Activated CD4-positive, alpha-beta T cell treated with anti-CD3 and anti-CD28 coated beads for 4 hours (primary cell): Measurements from ENCODE around the gene RIC3.

Experiments
- DNase-seq, 2 donors: peaks; one replicate each; pipeline ENCODE4 v3.0.0-alpha.2; 2020

RIC3 gene

DNA sequence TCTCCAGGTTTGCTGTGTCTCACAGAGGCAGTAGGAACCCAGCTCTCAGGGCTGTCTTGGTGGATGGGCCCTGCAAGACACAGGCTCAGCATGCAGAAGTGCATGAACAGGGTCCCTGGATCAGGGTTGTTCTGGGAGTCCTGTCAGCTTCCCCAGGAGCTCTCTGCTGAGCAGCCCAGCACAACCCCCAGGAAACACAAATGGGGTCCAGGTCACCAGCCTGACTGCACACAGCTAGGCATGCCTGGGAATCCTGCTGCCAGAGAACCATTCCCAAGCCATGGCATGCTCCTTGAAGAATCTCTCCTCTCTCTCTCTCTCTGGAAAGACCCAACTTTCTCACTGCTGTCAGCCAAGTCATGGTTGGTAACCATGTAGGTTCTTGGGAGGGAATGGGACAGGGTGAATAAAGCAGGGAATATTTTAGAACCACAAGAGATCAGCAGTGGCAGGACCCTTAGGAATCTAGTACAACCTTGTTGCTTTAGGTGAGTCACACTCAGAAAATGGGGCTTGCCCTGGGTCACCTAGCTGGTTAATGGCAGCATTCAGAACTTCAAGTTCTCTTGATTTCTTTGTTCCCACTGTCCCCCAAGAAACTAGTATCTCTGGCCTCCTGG, 66.4 kb downstream of the RIC3 start:
- DNase-seq = no peak

DNA sequence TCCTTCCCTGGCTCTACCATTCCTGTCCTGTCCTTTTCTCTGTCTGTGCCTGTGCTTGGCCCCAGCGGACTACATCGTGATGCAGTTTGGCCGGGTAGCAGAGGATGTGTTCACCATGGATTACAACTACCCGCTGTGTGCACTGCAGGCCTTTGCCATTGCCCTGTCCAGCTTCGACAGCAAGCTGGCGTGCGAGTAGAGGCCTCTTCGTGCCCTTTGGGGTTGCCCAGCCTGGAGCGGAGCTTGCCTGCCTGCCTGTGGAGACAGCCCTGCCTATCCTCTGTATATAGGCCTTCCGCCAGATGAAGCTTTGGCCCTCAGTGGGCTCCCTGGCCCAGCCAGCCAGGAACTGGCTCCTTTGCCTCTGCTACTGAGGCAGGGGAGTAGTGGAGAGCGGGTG, 67.4 kb downstream of the RIC3 start:
- no peak for DNase-seq

DNA sequence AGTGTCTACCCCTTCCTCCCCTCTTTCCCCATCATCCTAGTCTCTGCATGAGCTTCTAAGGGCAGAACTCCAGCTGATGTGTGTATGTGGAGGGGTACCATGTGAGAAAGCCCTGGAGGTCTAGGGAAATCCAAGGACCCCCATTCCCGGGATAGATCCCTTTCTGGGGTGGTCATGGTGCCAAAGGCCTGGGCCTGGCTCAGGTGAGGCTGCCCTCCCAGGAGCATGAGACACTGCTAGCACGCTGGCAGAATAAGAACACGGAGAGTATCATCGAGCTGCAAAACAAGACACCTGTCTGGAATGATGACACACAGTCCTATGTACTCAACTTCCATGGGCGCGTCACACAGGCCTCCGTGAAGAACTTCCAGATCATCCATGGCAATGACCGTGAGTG, 68.2 kb downstream of the RIC3 start:
- DNase-seq = no peak

DNA sequence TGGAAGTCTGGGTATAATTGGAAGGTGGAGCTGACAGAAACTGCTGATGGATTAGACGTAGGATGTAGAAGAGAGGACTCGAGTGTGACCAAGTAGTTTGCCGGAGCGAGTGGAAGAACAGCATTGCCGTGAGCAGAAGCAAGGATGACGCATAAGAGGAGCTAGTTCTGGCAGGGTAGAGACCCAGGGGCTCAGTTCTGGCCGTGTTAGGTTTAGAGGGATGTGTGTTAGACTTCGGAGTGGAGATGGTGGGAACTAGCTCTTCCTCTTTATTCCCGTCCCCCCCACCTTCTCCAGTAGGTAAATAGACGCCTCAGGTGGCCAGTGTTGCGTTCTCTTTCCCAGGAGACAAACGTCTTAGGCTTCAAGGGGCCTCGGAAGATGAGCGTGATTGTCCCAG, 68.7 kb downstream of the RIC3 start:
- DNase-seq = no peak

DNA sequence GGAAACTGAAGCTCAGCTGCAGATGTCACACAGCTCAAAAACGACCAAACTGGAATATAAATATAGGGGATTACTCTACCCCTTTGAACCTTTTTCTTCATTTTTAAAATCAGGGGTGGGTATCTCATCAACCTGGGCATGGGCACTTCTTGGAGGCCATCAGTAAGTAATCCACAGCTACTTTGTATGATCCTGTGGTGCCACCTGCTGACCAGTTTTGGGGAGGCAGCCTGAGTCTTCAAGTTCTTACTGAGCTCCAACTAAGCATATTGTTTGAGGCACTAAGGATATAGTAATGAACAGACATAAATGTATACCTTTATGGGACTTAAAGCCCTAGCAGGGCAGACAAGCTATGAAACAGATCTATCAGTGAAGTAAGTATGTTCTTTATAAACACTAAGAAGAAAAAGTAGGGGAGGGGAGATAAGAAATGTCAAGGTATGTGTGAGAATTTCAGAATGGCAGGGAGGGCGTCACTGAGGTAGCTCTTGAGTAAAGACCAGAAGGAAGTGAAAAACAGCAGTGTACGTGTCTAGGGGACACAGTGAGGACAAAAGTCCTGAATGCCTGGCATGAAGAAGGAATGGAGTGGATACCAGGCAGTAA, 69.4 kb downstream of the RIC3 start:
- peak; percentile 46 to 77 for DNase-seq

DNA sequence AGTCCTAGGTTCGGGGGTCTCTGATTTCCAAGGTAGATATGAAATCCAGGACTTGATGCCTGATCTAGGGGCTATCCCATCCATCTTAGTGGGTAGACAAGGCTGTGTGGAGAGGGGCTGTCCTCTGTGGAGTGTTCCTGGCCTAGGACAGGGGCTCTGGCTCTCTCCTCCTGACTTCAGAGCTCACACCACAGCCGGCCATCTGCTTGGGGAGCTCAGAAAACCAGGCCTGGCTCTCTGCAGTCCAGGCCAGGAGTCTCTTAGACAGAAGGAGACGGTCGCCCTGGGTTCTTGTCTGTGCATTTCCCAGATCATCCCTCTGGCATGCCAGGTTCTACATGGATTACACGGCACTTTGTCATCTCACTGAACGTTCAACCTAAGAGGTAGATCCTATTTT, 69.9 kb downstream of the RIC3 start:
- DNase-seq = no peak

DNA sequence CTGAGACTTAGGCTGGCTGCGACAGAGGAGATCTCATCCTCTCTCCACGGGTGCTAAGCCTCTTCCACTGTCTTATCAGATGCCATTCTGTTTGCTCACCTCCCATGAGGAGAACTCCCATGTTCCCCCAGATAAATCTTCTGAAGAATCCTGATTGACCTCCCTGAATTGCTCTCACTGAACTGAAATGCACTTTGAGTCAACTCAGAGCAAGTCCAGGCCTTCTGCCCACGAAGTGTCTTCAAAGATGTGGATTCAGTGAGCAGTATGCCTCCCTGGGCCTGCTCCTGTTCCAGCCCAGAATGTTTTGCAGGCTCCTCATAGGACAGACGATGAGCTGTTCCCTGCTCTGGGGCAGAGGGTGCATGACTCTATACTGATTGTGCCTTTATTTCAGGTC, 70.5 kb downstream of the RIC3 start:
- DNase-seq = no peak

DNA sequence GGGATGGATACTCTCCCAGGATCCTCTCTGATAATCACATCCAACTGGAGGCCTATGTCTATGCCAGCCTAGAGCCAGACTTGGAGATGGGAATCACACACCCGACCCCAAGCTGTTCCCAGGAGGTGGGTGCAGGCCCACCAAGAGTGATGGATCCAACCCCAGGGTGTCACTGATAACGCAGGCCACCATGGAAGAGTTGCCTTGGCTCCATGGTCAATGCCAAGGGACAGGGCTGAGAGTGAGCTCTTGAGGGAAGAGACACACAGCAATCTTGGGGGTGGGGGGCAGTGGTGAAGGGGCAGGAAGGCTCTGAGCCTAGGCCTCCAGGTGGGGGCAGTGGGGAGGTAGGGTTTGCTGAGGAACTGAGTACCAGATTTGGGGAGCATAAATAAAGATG, 70.9 kb downstream of the RIC3 start:
- DNase-seq = no peak

DNA sequence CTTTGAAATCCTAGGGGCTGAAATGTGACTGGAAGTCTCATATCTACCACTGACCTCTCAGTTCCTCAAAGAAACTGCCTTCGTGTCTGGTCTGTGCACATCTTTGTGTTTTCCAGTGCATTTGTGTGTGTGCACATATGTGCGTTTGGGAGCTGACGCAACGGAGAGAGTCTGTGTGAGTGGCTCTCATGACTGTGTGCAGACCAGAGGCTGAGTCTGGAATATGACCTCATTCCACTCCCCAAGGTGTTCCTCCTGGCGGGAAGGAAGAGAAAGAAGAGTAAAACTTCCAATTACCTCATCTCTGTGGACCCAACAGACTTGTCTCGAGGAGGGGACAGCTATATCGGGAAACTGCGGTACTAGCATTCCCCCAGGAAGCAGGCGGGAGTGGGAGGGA, 71.4 kb downstream of the RIC3 start:
- no peak for DNase-seq

DNA sequence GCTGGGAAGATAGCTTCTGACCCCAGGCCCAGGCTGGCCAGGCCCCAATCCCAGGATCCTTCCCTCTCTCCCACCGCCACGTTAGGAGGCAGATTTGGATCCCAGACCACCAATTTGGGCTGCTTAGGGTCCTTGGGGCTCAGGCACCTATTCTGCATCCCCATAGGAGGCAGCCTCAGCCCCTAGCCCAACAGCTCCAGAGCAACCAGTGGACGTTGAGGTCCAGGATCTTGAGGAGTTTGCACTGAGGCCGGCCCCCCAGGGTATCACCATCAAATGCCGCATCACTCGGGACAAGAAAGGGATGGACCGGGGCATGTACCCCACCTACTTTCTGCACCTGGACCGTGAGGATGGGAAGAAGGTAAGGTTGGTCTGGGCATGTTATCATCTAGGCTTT, 71.8 kb downstream of the RIC3 start:
- DNase-seq = no peak

DNA sequence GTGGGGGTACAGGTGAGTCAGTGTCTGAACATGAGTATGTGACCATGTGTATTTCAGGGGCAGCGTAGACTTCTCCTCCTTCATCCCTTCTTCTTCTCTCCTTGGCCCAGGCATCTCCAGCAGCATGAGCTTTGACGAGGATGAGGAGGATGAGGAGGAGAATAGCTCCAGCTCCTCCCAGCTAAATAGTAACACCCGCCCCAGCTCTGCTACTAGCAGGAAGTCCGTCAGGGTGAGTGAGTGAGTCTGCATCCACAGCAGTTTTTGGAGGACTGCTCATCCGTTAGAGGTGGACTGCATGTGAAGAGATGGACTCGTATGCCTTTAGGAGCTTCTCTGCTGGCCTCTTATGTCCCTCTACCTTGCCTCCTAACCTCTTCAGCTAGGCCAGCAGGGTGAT, 72.2 kb downstream of the RIC3 start:
- DNase-seq = no peak

DNA sequence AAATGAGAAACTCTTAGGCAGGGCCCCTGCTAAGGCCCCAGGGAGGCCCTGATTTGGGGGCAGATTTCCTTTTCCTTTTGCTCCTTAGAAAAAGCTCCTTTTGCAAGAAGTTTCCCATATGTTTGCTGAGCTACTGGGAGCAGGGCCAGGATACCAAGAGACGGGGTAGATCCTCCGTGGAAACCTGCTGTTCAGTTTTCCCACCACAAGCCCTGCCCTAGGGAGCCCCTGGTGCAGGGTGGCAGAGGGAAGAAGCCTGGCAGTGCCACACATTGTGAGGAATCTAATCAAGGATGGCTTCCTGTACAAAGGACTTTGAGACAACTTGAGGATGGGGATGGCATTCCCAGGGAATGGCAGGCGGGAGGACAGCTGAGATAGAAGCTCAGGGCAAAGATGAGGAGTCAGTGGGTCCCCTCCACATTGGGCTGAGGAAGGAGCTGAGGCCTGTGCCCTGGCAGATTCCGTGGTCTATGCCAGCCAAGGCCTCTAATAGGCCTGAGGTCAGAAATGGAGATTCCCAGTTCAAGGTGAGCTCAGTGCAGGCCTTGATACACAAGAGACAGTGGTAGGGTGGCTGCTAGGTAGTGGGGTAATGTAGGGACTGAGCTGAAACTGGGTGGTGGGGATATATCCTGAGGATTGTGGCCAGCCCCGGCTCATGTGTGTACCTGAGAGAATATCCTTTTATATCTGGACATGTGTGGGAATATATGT, 72.9 kb downstream of the RIC3 start:
- DNase-seq = no peak

DNA sequence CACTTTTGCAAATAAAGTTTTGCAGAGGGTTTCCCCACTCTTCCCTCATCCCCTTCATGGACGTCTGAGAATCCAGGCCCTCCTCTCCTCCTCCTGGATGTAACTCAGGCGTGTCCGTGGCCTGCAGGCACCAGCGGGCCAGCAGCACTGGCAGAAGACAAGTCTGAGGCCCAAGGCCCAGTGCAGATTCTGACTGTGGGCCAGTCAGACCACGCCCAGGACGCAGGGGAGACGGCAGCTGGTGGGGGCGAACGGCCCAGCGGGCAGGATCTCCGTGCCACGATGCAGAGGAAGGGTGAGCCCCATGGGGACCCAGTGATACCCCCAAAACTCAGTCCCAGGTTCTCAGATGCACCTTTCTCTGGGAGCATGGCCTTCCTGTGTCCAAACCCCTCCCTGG, 73.5 kb downstream of the RIC3 start:
- DNase-seq = no peak

DNA sequence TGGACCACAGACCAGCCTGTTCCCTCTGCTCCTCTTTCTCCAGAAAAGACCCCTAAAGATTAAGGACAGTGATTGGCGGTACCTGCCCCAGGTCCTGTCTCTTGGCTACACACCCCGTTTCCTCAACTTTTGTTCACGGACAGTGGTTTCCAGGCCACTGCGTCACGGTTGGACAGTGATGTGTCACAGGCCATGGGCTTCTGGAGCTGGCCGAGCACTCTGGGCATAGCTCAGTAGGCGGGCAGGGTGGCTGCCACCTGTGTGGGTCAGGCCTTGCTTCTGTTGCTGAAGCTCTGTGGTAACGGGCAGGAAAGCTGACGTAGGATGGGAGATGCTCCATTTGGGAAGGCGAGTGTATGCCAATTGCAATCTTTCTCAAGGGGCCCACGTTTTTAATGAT, 74.2 kb downstream of the RIC3 start:
- DNase-seq = no peak

DNA sequence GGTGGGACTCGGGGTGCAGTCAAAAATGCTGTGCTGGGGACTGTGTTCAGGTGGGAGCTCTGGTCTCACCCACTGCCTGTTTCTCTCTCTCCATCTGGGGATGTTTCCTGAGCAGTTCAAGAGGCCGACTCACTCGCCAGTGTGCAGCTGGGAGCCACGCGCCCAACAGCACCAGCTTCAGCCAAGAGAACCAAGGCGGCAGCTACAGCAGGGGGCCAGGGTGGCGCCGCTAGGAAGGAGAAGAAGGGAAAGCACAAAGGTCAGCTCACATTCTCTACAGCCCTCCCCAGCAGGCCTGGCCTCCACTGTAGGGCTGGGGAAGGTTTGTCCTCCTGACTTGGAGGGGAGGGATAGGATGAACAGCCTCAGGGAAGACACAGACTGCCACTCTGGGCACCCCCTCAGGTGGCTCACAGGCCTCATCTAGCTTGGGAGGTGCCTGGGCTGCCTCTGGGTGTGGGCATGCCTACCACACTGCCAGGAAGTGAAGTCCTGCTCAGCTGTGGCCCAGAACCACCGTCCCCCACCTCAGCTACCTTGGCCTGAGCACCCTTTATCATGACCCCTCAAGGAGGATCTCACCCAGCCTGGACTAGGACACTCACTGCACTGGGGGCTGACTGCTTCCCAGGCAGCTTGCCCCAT, 74.8 kb downstream of the RIC3 start:
- no peak for DNase-seq

DNA sequence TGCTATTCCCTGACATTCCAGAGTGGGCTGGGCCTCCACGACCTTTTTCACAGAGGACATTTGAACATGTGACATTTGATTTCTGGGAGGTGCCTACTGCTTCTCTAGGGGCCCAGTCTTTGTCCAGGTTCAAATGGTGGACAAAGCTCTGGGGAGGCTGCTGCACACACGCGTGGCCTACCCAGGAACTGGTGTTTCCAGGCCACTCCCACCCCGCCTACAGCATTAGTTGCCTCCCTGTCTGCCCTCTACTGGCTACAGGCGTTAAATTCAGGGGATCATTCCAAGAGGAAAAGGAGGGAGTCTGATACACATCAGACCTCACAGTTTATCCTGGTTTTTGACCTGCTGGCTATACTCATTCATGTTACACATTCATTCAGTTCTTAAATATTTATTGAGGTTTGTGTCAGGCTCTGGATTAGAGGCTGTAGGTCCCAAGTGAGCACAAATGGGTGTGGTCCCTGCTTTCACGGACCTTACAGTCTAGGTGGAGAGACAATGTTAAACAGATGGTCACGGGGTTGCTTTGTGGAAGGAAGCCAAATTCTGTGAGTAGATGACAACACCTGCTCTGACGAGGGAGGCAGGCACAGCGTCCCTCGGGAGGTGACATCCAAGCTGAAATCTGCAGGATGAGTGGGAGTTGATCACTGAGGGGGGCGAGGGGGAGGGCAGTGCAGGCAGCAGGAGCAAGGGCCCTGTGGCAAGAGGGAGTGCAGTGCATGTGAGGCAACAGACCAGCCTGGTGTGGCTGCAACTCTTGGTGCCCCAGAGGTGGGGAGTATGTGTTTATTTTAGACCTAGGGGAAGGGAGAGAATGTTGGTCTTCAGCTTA, 76.0 kb downstream of the RIC3 start:
- peak in 1 of 2 donors; percentile 28 for DNase-seq

DNA sequence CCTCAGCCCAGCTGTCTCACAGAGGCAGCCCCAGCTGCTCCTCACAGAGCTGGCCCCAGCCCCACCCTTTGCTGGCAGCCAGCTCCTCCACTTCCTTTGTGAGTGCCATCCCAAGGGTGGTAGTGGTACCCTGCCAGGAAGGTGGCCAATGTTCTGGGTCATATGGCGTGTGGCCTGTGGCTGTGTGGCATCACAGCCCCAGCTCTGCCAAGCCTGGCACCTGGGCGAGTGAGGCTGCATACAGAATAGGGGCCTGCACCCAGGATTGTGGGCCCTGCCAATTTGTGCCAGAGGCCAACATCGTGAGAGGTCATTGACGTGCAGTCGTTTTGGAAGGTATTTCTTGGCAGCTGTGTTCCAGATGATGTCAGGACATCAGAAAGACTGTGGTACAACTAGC, 77.1 kb downstream of the RIC3 start:
- DNase-seq = no peak

DNA sequence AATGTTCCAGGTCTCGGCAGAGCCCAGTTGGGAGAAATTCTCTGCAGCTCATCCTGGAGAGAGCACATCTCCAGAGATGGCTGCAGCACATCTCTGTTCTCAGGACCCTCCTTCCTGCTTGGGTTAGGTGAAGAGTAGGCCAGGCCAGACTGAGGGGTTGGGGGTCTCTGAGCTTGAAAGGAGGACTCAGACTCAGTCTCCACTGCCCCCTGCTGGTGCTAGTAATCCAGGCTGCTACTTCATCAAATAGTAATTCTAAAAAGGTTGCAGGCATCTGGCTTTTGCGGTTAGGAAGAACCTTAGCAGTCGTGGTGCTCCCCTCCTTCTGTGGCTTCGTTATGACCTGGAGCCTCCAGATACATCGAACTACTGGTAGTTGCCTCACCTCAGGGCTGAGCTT, 78.1 kb downstream of the RIC3 start:
- no peak for DNase-seq

DNA sequence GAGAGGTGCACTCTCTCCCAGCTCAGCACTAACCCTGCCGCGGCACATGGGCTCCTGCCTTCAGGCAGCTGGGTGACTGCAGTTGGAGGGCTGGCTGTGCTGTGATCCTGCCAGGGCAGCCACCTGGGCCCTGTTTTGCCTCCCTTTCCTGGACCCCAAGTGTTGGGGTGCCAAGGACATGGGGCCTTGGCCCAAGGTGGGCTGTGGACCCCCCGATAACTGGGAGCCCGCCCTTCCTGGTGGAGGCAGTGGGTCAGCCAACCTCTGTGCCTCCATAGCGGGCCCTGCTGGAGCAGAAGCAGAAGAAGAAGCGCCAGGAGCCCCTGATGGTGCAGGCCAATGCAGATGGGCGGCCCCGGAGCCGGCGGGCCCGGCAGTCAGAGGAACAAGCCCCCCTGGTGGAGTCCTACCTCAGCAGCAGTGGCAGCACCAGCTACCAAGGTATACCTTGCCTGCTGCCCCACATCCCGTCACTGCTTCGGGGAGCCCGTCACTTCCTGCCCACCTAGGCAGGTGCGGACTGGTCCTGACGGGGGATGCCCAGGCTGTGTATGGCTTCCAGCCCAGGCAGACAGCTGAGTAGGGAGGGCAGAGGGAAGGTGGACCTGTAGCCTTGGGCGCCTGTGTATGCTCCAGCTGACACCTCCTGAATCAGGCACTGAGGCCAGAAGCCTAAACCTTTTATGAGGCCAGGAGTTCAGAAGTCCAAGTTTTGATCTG, 78.9 kb downstream of the RIC3 start:
- DNase-seq = no peak

DNA sequence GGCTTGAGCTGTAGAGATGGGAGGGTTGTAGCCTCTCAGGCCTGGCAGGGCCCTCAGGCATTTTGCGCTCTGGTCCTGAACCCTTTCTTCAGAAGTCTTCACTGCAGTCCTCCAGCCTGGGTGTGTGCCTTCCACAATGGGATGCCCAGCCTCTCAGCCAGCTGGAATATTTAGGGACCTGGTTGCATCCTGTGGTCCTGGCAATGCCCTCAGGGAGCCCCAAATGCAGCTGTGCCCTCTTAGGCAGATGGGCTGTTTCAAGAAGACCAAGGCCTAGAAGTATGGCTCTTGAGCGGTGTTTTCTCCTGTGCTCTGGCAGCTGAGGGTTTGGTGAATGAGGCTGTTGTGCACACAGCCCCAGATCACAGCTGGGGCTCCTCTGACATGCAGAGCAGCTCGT, 81.1 kb downstream of the RIC3 start:
- no peak for DNase-seq

DNA sequence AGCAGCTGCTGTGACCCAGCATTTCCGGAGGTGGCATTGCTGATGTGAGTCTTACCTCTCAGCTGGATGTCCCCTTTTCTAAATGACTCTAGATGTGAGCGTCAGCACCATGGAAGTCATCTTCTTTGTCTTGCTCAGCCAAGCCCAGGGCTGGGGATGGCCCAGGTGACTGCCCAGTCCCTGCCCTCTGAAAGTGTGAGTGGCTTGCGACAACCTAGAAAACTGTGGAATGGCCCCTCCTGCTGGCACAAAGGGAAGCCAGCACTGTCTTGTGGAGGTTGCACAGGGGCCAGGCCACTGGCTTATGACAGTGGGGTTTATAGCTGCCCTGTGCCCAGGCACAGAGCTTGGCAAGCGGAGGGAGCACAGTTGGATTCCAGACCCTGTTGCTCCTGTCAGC, 81.6 kb downstream of the RIC3 start:
- no peak for DNase-seq

DNA sequence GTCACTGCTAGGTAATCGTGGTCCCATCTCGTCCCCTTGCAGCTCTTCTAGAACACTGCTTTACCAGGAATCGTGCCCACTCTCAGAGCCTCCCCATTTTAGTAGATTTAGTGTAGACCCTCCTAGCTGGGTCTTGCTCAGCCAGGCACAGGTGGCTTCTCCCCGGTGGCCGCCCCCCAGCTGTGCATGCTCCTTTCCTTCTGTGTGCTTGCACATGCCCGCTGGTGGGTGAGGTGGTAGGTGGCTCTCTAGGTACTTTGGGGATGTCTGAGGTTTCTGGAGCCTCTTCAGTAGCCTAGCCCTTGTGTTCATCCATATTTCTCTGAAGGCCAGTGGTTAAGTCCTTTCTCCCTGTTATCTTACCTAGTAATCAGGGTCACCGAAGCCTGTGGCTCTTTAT, 82.3 kb downstream of the RIC3 start:
- no peak for DNase-seq
